ENCODE data around the gene ABCG8. TPM values are rescaled to one million over a fixed set of nuclear protein-coding genes. Genes with fewer than 3 reads are reported as not detected.

Gene ABCG8
- total and polyA plus RNA-seq, 2 donors (not counting 1 experiment from before 2014, with no cell fraction given) = not detected

DNA sequence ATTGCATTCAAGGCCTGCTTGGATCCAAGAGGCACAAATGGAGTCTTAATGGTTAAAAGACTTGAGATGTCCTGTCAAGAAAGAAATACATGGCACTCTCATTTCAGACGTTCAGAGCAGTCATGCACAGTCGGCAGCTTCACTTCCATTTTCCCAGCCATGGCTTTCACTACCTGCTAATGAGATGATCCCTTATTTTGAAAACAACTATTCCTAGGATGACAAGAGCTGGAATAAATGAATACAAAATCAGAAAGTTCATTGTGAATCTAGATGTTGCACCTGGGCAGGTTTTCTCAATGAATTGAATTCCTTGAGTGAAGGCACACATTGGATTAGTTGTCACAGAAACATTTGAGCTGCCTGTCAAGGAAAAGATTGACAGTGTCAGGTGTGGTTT, 25.8 kb upstream of the ABCG8 start:
- Mint-ChIP-seq H3K9me3 (ENCODE audit: insufficient read depth) (no peaks in the 10 kb centered on the region), H3K4me3 (no peak overlapping the region), H3K27me3 (no peaks in the 10 kb centered on the region), H3K27ac (no peak overlapping the region), H3K4me1 (no peaks in the 10 kb centered on the region)
- intact Hi-C loops (cut with micrococcal nuclease) = no loop called here
- H3K27me3 ChIP-seq (replicated peaks in 1 of 4; ENCODE audit: control extremely low read depth in 1 of 4, control insufficient read depth in 3 of 4, insufficient read depth in 4 of 4, low read length in 3 of 4) = no peaks in the 10 kb centered on the region
- no peak for ATAC-seq (ENCODE audit: low read depth)
- 90% methylated on average over 2 of the region's 2 CpGs for WGBS (ENCODE audit: insufficient coverage)
- no peak overlapping the region for H3K4me3 ChIP-seq (ENCODE audit: control extremely low read depth in 1 of 5, extremely low read depth in 1 of 5, insufficient read depth in 1 of 5, low read depth in 2 of 5, low read length in 4 of 5)
- H3K9me3 ChIP-seq (ENCODE audit: control extremely low read depth in 1 of 3, control insufficient read depth in 2 of 3, insufficient read depth in 1 of 3, low read length in 2 of 3) = no peaks in the 10 kb centered on the region
- TF ChIP-seq, protein P1, sequence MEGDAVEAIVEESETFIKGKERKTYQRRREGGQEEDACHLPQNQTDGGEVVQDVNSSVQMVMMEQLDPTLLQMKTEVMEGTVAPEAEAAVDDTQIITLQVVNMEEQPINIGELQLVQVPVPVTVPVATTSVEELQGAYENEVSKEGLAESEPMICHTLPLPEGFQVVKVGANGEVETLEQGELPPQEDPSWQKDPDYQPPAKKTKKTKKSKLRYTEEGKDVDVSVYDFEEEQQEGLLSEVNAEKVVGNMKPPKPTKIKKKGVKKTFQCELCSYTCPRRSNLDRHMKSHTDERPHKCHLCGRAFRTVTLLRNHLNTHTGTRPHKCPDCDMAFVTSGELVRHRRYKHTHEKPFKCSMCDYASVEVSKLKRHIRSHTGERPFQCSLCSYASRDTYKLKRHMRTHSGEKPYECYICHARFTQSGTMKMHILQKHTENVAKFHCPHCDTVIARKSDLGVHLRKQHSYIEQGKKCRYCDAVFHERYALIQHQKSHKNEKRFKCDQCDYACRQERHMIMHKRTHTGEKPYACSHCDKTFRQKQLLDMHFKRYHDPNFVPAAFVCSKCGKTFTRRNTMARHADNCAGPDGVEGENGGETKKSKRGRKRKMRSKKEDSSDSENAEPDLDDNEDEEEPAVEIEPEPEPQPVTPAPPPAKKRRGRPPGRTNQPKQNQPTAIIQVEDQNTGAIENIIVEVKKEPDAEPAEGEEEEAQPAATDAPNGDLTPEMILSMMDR (IDR thresholded peaks at IDR 0.05) = no peak
- no peak for TF ChIP-seq EZH2 (IDR thresholded peaks at IDR 0.05; ENCODE audit: borderline replicate concordance, insufficient read depth, low read depth, low read length, poor library complexity, severe bottlenecking)
- H3K4me2 ChIP-seq (replicated peaks; ENCODE audit: low read depth, low read length, poor library complexity, severe bottlenecking) = no peak overlapping the region
- no peaks in the 10 kb centered on the region for H3K4me1 ChIP-seq (ENCODE audit: control insufficient read depth in 2 of 2, insufficient read depth in 2 of 2, low read length in 2 of 2)
- no peaks in the 10 kb centered on the region for H4K20me1 ChIP-seq (ENCODE audit: control insufficient read depth, insufficient read depth, low read length, poor library complexity, severe bottlenecking)
- ChIA-PET CTCF (no interaction called here), POLR2A (no interaction called here)
- no peak for DNase-seq
- no peak overlapping the region for H3K9ac ChIP-seq (ENCODE audit: low read length)
- no peak overlapping the region for H2AFZ ChIP-seq (ENCODE audit: insufficient read depth, low read depth, low read length, poor library complexity, severe bottlenecking)
- H3K36me3 ChIP-seq (replicated peaks in 1 of 2; ENCODE audit: control extremely low read depth in 1 of 2, control insufficient read depth in 1 of 2, extremely low read depth in 1 of 2, insufficient read depth in 2 of 2, low read length in 1 of 2) = no peaks in the 10 kb centered on the region
- no peak overlapping the region for H3K27ac ChIP-seq (ENCODE audit: low read length in 2 of 2)
- H3K79me2 ChIP-seq (ENCODE audit: control insufficient read depth, insufficient read depth, low read length) = no peaks in the 10 kb centered on the region

DNA sequence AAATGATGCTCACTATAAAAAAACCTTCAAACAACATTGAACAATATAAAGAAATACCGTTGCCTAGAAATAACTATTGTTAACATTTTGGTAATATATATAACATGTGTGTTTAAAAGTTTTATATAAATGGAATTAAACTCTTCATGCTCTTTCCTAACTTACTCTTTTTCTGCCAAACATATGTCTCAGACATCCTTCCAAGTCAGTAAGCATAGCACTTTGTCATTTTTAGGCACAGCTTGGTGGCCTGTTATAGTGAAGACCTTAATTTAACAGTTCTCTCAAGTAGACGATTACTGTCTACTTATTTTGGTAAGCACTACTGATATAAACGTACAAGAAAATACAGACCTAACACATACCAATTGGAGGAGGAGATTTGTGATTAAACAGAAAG, 24.1 kb upstream of the ABCG8 start:
- no peak overlapping the region for H3K27ac ChIP-seq (ENCODE audit: low read length in 2 of 2)
- H3K27me3 ChIP-seq (replicated peaks in 1 of 4; ENCODE audit: control extremely low read depth in 1 of 4, control insufficient read depth in 3 of 4, insufficient read depth in 4 of 4, low read length in 3 of 4) = no peaks in the 10 kb centered on the region
- H3K9me3 ChIP-seq (ENCODE audit: control extremely low read depth in 1 of 3, control insufficient read depth in 2 of 3, insufficient read depth in 1 of 3, low read length in 2 of 3) = no peaks in the 10 kb centered on the region
- no peaks in the 10 kb centered on the region for H3K9me3 Mint-ChIP-seq (ENCODE audit: insufficient read depth)
- peaks cover 2% of the 10 kb centered on the region for H3K4me1 Mint-ChIP-seq
- ChIA-PET CTCF (no interaction called here), POLR2A (no interaction called here)
- H4K20me1 ChIP-seq (ENCODE audit: control insufficient read depth, insufficient read depth, low read length, poor library complexity, severe bottlenecking) = no peaks in the 10 kb centered on the region
- no peak overlapping the region for H3K4me3 Mint-ChIP-seq
- no peak overlapping the region for H3K4me3 ChIP-seq (ENCODE audit: control extremely low read depth in 1 of 5, extremely low read depth in 1 of 5, insufficient read depth in 1 of 5, low read depth in 2 of 5, low read length in 4 of 5)
- H3K79me2 ChIP-seq (ENCODE audit: control insufficient read depth, insufficient read depth, low read length) = no peaks in the 10 kb centered on the region
- intact Hi-C loops (cut with micrococcal nuclease) = no loop called here
- H3K27me3 Mint-ChIP-seq = no peaks in the 10 kb centered on the region
- no peak overlapping the region for H3K27ac Mint-ChIP-seq
- H2AFZ ChIP-seq (ENCODE audit: insufficient read depth, low read depth, low read length, poor library complexity, severe bottlenecking) = no peak overlapping the region
- H3K4me1 ChIP-seq (ENCODE audit: control insufficient read depth in 2 of 2, insufficient read depth in 2 of 2, low read length in 2 of 2) = no peaks in the 10 kb centered on the region
- no peak overlapping the region for H3K4me2 ChIP-seq (replicated peaks; ENCODE audit: low read depth, low read length, poor library complexity, severe bottlenecking)
- ATAC-seq (ENCODE audit: low read depth) (no peak), DNase-seq (no peak)
- H3K9ac ChIP-seq (ENCODE audit: low read length) = no peak overlapping the region
- no peak for TF ChIP-seq EZH2 (IDR thresholded peaks at IDR 0.05; ENCODE audit: borderline replicate concordance, insufficient read depth, low read depth, low read length, poor library complexity, severe bottlenecking)
- TF ChIP-seq, protein P1 (IDR thresholded peaks at IDR 0.05) = no peak
- H3K36me3 ChIP-seq (replicated peaks in 1 of 2; ENCODE audit: control extremely low read depth in 1 of 2, control insufficient read depth in 1 of 2, extremely low read depth in 1 of 2, insufficient read depth in 2 of 2, low read length in 1 of 2) = no peaks in the 10 kb centered on the region
- WGBS (ENCODE audit: insufficient coverage) = no CpG with 5 or more reads among the region's 3 CpGs

All from B cell (primary cell).